Measurements from ENCODE around the gene CLPX.

CLPX gene

DNA sequence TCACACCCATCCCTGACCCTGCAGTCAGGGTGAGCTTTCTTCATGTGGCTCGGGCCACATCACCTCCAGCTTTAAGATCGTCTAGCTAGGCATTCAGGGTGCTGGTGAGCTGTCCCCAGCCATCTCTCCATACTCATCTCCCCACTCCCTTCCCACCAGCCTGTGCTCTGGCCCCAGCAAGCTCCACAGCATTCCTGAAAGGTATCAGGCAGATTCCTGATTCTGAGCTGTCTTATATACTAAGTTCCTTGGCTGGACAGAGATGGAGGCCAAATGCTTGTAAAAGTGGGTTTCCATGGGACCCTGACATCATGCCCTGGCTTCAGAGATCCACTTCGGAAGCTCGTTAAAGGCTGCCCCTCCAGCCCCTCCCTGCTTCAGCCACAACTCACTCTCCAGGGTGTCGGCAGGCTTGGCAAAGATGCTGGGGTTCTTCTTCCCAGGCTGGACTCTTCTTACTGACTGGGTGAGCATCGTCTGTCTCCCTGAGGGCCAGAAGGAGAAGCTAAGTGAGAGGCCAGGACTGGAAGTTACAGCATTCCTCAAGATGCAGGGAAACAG, 22.2 kb upstream of the CLPX start:
- TF ChIP-seq, protein P1, sequence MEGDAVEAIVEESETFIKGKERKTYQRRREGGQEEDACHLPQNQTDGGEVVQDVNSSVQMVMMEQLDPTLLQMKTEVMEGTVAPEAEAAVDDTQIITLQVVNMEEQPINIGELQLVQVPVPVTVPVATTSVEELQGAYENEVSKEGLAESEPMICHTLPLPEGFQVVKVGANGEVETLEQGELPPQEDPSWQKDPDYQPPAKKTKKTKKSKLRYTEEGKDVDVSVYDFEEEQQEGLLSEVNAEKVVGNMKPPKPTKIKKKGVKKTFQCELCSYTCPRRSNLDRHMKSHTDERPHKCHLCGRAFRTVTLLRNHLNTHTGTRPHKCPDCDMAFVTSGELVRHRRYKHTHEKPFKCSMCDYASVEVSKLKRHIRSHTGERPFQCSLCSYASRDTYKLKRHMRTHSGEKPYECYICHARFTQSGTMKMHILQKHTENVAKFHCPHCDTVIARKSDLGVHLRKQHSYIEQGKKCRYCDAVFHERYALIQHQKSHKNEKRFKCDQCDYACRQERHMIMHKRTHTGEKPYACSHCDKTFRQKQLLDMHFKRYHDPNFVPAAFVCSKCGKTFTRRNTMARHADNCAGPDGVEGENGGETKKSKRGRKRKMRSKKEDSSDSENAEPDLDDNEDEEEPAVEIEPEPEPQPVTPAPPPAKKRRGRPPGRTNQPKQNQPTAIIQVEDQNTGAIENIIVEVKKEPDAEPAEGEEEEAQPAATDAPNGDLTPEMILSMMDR (IDR thresholded peaks at IDR 0.05; ENCODE audit: insufficient read depth, low read depth, low read length, missing control alignments) = no peak
- DNase-seq (ENCODE audit: low read depth) = no peak
- H3K4me3 ChIP-seq (ENCODE audit: low read length) = no peak overlapping the region

DNA sequence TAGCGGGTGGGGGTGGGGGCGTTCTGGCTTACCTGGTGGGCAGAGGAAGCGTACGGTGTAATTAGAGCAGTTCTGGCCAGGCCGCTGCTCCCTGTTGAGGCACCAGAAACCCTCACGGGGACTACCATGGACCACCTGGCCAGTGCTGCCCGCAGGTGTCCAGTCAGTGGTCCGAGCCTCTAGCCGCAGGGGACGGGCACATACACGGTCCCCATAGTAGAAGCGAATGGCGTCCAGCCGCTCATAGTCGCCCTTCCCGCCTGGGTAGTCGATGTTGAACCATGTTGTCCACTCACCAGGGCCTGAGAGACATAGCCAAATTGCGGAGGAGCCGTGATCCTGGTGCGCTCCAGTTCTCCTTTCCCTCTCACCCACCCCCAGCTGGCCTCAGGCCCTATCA, 21.6 kb upstream of the CLPX start:
- no peak for DNase-seq (ENCODE audit: low read depth)
- TF ChIP-seq, protein P1 (IDR thresholded peaks at IDR 0.05; ENCODE audit: insufficient read depth, low read depth, low read length, missing control alignments) = no peak
- no peak overlapping the region for H3K4me3 ChIP-seq (ENCODE audit: low read length)

DNA sequence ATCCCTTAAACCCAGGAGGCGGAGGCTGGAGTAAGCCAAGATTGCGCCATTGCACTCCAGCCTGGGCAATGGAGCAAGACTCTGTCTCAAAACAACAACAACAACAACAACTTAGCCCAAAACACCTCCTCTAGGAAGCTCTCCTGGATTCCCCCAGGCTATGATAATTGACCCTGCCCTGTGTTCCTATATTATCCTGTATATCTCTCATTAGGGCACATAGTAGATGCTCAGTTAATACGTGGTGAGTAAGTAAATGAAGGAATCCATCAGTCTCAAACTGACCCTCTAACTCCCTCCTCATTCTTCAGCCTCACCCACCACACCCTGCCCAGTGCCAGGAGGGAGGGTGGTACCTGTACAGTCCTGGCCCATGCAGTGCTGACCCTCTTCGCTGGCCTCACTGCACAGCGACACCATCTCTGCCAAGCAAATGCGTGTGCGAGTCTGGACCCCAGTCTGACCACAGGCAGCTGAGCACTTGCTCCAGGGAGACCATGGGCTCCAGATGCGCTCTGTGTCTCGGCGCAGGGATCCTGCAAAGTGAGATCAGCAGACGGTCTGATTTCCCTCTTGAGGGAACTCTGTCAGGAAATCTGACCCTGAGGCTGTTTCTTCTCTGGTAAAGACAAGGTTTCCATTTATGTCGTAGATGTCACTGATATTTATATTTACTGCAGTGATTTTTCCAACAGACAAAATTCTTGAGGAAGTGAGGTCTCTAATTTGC, 20.0 kb upstream of the CLPX start:
- TF ChIP-seq, protein P1 (IDR thresholded peaks at IDR 0.05; ENCODE audit: insufficient read depth, low read depth, low read length, missing control alignments) = no peak
- no peak overlapping the region for H3K4me3 ChIP-seq (ENCODE audit: low read length)
- no peak for DNase-seq (ENCODE audit: low read depth)

DNA sequence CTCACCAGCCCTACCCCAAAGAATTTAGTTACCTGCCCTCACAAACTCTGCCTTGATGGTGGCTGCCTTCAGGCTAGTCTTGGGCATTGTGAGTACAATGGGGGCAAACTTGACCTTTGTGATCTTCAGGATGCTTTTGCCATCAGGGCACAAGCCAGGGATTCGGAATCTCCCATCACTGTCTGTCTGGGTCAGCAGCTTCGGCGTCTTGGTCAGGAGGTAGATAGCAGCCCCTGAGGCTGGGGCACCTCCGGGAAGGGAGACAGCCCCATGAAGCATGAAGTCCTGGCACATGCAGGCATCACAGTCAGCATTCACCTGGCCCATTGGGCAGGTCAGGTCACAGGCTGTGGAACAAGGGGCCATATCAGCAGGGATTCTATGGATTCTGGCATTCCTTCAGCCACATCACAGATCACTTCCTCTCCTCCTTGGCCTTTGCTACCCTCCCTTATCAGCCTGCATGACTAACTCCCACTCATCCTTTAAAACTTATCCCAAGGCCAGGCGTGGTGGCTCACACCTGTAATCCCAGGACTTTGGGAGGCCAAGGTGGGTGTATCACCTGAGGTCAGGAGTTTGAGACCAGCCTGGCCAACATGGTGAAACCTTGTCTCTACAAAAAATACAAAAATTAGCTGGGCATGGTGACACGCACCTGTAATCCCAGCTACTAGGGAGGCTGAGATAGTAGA, 19.2 kb upstream of the CLPX start:
- no peak overlapping the region for H3K4me3 ChIP-seq (ENCODE audit: low read length)
- DNase-seq (ENCODE audit: low read depth) = no peak
- TF ChIP-seq, protein P1 (IDR thresholded peaks at IDR 0.05; ENCODE audit: insufficient read depth, low read depth, low read length, missing control alignments) = no peak

DNA sequence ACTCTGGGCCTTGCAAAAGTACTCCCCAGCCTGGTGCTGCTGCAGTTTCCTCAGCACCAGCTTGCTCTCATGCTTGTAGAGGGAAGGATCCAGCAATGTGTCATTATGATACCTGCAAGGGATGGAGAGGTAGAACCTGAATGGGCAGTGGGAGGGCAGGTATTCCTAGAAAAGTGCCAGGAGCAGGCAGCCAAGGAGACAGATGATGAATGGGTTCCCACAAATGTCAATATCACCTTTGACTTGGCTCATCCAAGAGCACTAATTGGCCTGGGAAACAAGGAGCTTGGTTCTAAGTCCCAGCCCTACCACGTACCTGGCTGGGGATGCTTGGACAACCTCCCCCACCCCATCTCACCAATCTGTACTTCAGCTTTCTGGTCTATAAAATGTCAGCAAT, 16.8 kb upstream of the CLPX start:
- TF ChIP-seq, protein P1 (IDR thresholded peaks at IDR 0.05; ENCODE audit: insufficient read depth, low read depth, low read length, missing control alignments) = no peak
- peak; percentile 30 for DNase-seq (ENCODE audit: low read depth)
- H3K4me3 ChIP-seq (ENCODE audit: low read length) = no peak overlapping the region

DNA sequence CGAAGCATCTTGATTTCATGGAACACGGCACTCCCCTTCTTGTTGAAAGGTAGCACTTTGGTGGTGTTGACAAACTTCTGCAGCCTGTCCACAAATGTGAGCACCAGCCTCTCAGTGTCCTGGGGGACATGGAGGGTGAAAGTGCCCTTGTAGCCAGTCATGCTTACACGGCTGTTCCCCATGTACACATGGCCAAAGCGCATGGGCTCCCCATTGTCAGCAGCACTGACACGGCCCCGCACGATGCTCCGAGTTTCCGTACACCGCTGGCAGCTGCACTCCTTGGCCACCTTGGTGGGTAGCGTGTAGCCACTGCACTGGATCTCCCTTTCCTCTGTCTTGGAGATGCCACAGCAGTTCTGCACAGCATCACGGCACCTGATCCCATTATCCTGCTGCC, 13.4 kb upstream of the CLPX start:
- no peak overlapping the region for H3K4me3 ChIP-seq (ENCODE audit: low read length)
- DNase-seq (ENCODE audit: low read depth) = no peak
- TF ChIP-seq, protein P1 (IDR thresholded peaks at IDR 0.05; ENCODE audit: insufficient read depth, low read depth, low read length, missing control alignments) = no peak
